OCI-LY1 (cell line): ENCODE data around the gene ZBTB21.

Experiments used
- H2AFZ ChIP-seq: fragments of 200-600 bp; sonication (generic), shearing (Covaris generic); 2 replicates; pipeline ENCODE4 v1.6.0; 2014; ENCODE audit warnings: antibody characterized with exemption, mild to moderate bottlenecking, low read length
- H3F3A ChIP-seq: fragments of 200-600 bp; sonication (generic), shearing (Covaris generic); 2 replicates; pipeline ENCODE4 v1.6.0; 2014; ENCODE audit warnings: mild to moderate bottlenecking, antibody characterized with exemption, low read length, moderate library complexity; ENCODE audit not compliant: insufficient read depth
- H3K27ac ChIP-seq: fragments of 200-600 bp; sonication (generic); 2 replicates; pipeline ENCODE4 v1.5.1; 2014; ENCODE audit warnings: low read length, mixed run types, mild to moderate bottlenecking, low read depth; ENCODE audit not compliant: poor library complexity, severe bottlenecking
- H3K27me3 ChIP-seq: fragments of 200-600 bp; sonication (generic); 2 replicates; pipeline ENCODE4 v1.6.0; 2014; ENCODE audit warnings: antibody characterized with exemption, mild to moderate bottlenecking, low read length, moderate library complexity; ENCODE audit not compliant: insufficient read depth
- H3K36me3 ChIP-seq: fragments of 200-600 bp; sonication (generic); 2 replicates; pipeline ENCODE4 v1.6.1; 2014; ENCODE audit warnings: mild to moderate bottlenecking, antibody characterized with exemption, low read length, moderate library complexity, mixed read lengths; ENCODE audit not compliant: insufficient read depth
- H3K4me1 ChIP-seq: fragments of 200-600 bp; sonication (generic); 2 replicates; pipeline ENCODE4 v1.5.1; 2014; ENCODE audit warnings: mild to moderate bottlenecking, low read length, moderate library complexity; ENCODE audit not compliant: insufficient read depth, severe bottlenecking
- H3K4me2 ChIP-seq: fragments of 200-600 bp; sonication (generic), shearing (Covaris generic); 2 replicates; pipeline ENCODE4 v1.6.1; 2014; ENCODE audit warnings: low read length
- H3K4me3 ChIP-seq: fragments of 200-600 bp; sonication (generic); 2 replicates; pipeline ENCODE4 v1.5.1; 2014; ENCODE audit warnings: low read length, low read depth, mild to moderate bottlenecking, mixed read lengths; ENCODE audit not compliant: poor library complexity, severe bottlenecking
- H3K79me2 ChIP-seq: fragments of 200-600 bp; shearing (Covaris generic); 2 replicates; pipeline ENCODE4 v1.6.1; 2016; ENCODE audit warnings: mixed run types, low read length, mixed read lengths; ENCODE audit not compliant: insufficient read depth
- H3K9ac ChIP-seq: fragments of 200-600 bp; sonication (generic), shearing (Covaris generic); 2 replicates; pipeline ENCODE4 v1.6.1; 2014; ENCODE audit warnings: mild to moderate bottlenecking, low read length, mixed read lengths
- H3K9me2 ChIP-seq: fragments of 200-600 bp; sonication (generic), shearing (Covaris generic); 2 replicates; pipeline ENCODE4 v1.6.1; 2014; ENCODE audit warnings: low read depth, mild to moderate bottlenecking, low read length, mixed read lengths
- H3K9me3 ChIP-seq: fragments of 200-600 bp; shearing (Covaris generic); 2 replicates; pipeline ENCODE4 v1.6.1; 2014; ENCODE audit warnings: low read length, mixed read lengths
- H4K20me1 ChIP-seq: fragments of 200-600 bp; sonication (generic), shearing (Covaris generic); 2 replicates; pipeline ENCODE4 v1.6.0; 2016; ENCODE audit warnings: mild to moderate bottlenecking, low read length; ENCODE audit not compliant: insufficient read depth
- CTCF ChIP-seq: fragments of 200-600 bp; sonication (generic), shearing (Covaris generic); IDR thresholded peaks from 2 replicates; pipeline ENCODE4 v1.5.1; 2017; ENCODE audit warnings: mild to moderate bottlenecking, antibody characterized with exemption, low read length, moderate library complexity, mixed read lengths
- EZH2 ChIP-seq: fragments of 200-600 bp; sonication (generic), shearing (Covaris generic); IDR thresholded peaks from 2 replicates; pipeline ENCODE4 v1.8.0; 2017; ENCODE audit warnings: borderline replicate concordance, mixed run types, mild to moderate bottlenecking, antibody characterized with exemption, low read length, moderate library complexity, mixed read lengths

The ZBTB21 gene

GRCh38 chr21:42056468-42056867 lies 46.3 kb upstream of the ZBTB21 start:
- no peak for TF ChIP-seq CTCF
- no peak for TF ChIP-seq EZH2
- no peak overlapping the region for H3K27ac ChIP-seq
- H3K36me3 ChIP-seq: no peaks in the 10 kb centered on the region
- H4K20me1 ChIP-seq: no peaks in the 10 kb centered on the region
- no peak overlapping the region for H3K4me3 ChIP-seq
- no peaks in the 10 kb centered on the region for H3K9me3 ChIP-seq
- peaks cover 22% of the 10 kb centered on the region for H3K4me1 ChIP-seq
- no peak overlapping the region for H3K9ac ChIP-seq
- no peak overlapping the region for H3K4me2 ChIP-seq
- H3K9me2 ChIP-seq: no peaks in the 10 kb centered on the region
- H2AFZ ChIP-seq: no peak overlapping the region
- no peaks in the 10 kb centered on the region; the same call in 1 of the 2 replicates for H3K27me3 ChIP-seq
- no peaks in the 10 kb centered on the region for H3K79me2 ChIP-seq
- H3F3A ChIP-seq: no peaks in the 10 kb centered on the region

GRCh38 chr21:42055425-42055824 lies 45.3 kb upstream of the ZBTB21 start:
- Histone ChIP-seq H3K27me3 (no peaks in the 10 kb centered on the region; the same call in 1 of the 2 replicates), H3K27ac (no peak overlapping the region), H2AFZ (no peak overlapping the region), H3K36me3 (no peaks in the 10 kb centered on the region), H3F3A (no peaks in the 10 kb centered on the region), H3K9ac (no peak overlapping the region), H3K9me3 (no peaks in the 10 kb centered on the region), H3K4me1 (peaks cover 11% of the 10 kb centered on the region), H3K4me2 (no peak overlapping the region), H3K79me2 (no peaks in the 10 kb centered on the region), H4K20me1 (no peaks in the 10 kb centered on the region), H3K4me3 (no peak overlapping the region), H3K9me2 (no peaks in the 10 kb centered on the region)
- TF ChIP-seq CTCF (no peak), EZH2 (no peak)

- no peak overlapping the region for H3K4me2 ChIP-seq
These were observed 41.6 kb upstream of the ZBTB21 start for GRCh38 chr21:42051788-42052187.

More at GRCh38 chr21:42051788-42052187, 41.6 kb upstream of the ZBTB21 start:
- H3K9me3 ChIP-seq: no peaks in the 10 kb centered on the region
- no peaks in the 10 kb centered on the region for H4K20me1 ChIP-seq
- no peak overlapping the region for H2AFZ ChIP-seq
- no peak overlapping the region for H3K27ac ChIP-seq
- TF ChIP-seq CTCF (no peak), EZH2 (no peak)
- H3K27me3 ChIP-seq: no peaks in the 10 kb centered on the region; the same call in 1 of the 2 replicates
- H3F3A ChIP-seq: no peaks in the 10 kb centered on the region
- H3K9ac ChIP-seq: no peak overlapping the region
- no peaks in the 10 kb centered on the region for H3K9me2 ChIP-seq
- H3K4me3 ChIP-seq: no peak overlapping the region
- H3K36me3 ChIP-seq: no peaks in the 10 kb centered on the region
- H3K79me2 ChIP-seq: no peaks in the 10 kb centered on the region
- H3K4me1 ChIP-seq: no peaks in the 10 kb centered on the region
